ENCODE measurements around the gene IFT22. TPM values are rescaled to one million over a fixed set of nuclear protein-coding genes. Genes with fewer than 3 reads are reported as not detected.
"Not testable (repeated sequence)": the region's sequence is repeated elsewhere in the genome, so short reads cannot be mapped to it uniquely, and the experiment has no call there.

Gene IFT22
- total RNA-seq, 1 donor from 2014 or later: 9.8 TPM

DNA sequence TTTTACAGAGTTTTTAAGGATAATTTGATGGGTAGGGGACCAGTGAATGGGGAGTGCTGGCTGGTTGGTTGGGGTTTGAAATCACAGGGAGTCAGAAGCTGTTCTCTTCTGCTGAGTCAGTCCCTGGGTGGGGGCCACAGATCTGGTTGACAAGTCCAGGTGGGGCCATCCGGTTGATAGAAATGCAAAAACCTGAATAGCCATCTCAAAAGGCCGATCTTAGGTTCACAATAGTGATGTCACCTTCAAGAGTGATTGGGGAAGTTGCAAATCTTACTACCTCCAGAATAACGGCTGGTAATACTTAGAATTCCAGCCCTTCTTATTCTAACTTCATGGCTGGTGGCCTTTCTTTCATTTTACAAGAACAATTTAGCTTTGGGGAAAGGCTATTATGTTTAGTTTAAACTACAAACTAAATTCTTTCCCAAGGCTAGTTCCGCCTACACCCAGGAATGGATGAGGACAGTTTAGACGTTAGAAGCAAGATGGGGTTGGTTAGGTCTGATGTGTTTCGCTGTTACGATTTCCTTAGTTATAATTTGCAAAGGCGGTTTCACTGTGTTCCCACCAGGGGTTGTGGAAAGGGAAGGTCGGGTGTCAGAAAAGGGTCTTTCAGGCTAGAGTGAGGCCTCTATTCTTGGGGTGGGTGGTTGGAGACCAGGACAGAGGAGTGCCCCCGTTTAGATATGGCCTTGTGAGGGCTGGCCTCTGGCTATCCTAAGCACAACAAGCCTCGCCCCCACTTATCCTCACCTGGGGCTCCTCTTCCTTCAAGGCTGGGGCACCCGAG is 27.4 kb downstream of the IFT22 start:
- no peaks in the 10 kb centered on the region for H3K9me3 Mint-ChIP-seq
- H3K27ac Mint-ChIP-seq: no peak overlapping the region
- no peaks in the 10 kb centered on the region for H3K36me3 Mint-ChIP-seq (ENCODE audit: low read depth)
- H3K4me3 Mint-ChIP-seq: no peak overlapping the region
- ChIA-PET CTCF (interaction anchor here (1.2 kb wide), 1 partner anchor 150 kb away, joined by 4 read pairs; no protein-coding TSS in a partner anchor), POLR2A (no interaction called here)
- H3K27me3 Mint-ChIP-seq: peaks cover 42% of the 10 kb centered on the region
- TF ChIP-seq, protein P1, sequence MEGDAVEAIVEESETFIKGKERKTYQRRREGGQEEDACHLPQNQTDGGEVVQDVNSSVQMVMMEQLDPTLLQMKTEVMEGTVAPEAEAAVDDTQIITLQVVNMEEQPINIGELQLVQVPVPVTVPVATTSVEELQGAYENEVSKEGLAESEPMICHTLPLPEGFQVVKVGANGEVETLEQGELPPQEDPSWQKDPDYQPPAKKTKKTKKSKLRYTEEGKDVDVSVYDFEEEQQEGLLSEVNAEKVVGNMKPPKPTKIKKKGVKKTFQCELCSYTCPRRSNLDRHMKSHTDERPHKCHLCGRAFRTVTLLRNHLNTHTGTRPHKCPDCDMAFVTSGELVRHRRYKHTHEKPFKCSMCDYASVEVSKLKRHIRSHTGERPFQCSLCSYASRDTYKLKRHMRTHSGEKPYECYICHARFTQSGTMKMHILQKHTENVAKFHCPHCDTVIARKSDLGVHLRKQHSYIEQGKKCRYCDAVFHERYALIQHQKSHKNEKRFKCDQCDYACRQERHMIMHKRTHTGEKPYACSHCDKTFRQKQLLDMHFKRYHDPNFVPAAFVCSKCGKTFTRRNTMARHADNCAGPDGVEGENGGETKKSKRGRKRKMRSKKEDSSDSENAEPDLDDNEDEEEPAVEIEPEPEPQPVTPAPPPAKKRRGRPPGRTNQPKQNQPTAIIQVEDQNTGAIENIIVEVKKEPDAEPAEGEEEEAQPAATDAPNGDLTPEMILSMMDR (IDR thresholded peaks at IDR 0.05): no peak
- DNase-seq (no peak), ATAC-seq (ENCODE audit: low read depth) (no peak)
- intact Hi-C loops (cut with micrococcal nuclease): no loop called here
- peaks cover 14% of the 10 kb centered on the region for H3K4me1 Mint-ChIP-seq

DNA sequence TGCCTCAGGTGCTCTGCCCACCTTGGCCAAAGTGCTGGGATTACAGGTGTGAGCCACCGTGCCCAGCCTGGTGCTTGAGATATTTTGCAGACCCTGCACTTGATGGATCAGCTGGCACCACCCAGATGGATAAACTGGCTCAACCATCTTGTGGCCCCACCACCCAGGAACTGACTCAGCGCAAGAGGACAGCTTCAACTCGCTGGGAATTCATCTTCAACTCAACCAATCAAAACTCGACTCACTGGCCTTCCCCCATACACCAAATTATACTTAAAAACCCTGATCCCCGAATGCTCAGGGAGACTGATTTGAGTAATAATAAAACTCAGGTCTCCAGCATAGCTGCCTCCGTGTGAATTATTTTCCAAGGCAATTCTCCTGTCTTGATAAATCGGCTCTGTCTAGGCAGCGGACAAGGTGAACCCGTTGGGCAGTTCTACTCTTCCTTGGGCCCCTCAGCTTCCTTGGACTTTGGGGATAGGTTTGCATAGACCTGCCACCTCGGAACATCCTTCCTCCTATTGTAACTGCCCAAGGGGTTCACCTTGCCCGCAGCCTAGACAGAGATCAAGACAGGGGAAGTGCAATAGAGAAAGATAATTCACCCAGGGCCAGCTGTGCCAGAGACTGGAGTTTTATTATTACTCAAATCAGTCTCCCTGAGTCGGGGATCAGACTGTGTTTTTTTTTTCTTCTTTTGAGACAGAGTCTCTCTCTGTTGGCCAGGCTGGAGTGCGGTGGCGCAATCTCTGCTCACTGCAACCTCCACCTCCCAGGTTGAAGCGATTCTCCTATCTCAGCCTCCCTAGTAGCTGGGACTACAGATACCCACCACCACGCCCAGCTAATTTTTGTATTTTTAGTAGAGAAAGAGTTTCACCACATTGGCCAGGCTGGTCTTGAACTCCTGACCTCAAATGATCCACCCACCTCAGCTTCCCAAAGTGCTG is 28.3 kb downstream of the IFT22 start:
- intact Hi-C loops (cut with micrococcal nuclease); DNase-seq; POLR2A ChIA-PET: not testable (repeated sequence)

DNA sequence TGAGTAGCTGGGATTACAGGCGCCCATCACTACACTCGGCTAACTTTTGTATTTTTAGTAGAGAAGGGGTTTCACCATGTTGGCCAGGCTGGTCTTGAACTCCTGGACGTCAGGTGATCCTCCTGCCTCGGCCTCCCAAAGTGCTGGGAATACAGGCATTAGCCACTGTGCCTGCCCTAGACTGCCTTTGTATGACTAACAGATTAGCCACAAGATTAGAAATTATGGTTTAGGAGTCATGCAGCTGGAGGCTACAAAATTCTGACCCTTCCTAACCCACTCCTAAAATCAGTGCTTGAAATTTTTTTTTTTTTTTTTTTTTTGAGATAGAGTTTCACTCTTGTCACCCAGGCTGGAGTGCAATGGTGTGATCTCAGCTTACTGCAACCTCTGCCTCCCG is 29.0 kb downstream of the IFT22 start:
- ATAC-seq (ENCODE audit: low read depth); CTCF ChIA-PET; DNase-seq; POLR2A ChIA-PET; H3K36me3 Mint-ChIP-seq (ENCODE audit: low read depth); H3K27ac Mint-ChIP-seq; H3K4me3 Mint-ChIP-seq; H3K9me3 Mint-ChIP-seq; intact Hi-C loops (cut with micrococcal nuclease): not testable (repeated sequence)
- Mint-ChIP-seq H3K27me3 (peaks cover 37% of the 10 kb centered on the region), H3K4me1 (peaks cover 14% of the 10 kb centered on the region)

More for the DNA sequence above, 28.3 kb downstream of the IFT22 start:
- H3K9me3 Mint-ChIP-seq; ATAC-seq (ENCODE audit: low read depth); H3K4me3 Mint-ChIP-seq; H3K27ac Mint-ChIP-seq; H3K36me3 Mint-ChIP-seq (ENCODE audit: low read depth); CTCF ChIA-PET: not testable (repeated sequence)
- peaks cover 14% of the 10 kb centered on the region for H3K4me1 Mint-ChIP-seq
- peaks cover 39% of the 10 kb centered on the region for H3K27me3 Mint-ChIP-seq

GRCh38 chr7:101290186-101291037 is 31.2 kb downstream of the IFT22 start:
- H3K27ac Mint-ChIP-seq; POLR2A ChIA-PET; H3K9me3 Mint-ChIP-seq; H3K36me3 Mint-ChIP-seq (ENCODE audit: low read depth): not testable (repeated sequence)
- CTCF ChIA-PET: interaction anchor here (0.8 to 1.6 kb wide), 7 partner anchors 8 to 1314 kb away, joined by 3 to 9 read pairs (median 4); partner anchors contain the start of gene AZGP1
- ATAC-seq (ENCODE audit: low read depth): peak; percentile 72
- Mint-ChIP-seq H3K27me3 (peaks cover 27% of the 10 kb centered on the region), H3K4me1 (peaks cover 14% of the 10 kb centered on the region), H3K4me3 (peak overlapping the region; percentile 38)
- DNase-seq: peak; percentile 47
- intact Hi-C loops (cut with micrococcal nuclease): loop anchor here (2.0 kb wide), 1 partner anchor 216 kb away; no protein-coding TSS in a partner anchor

GRCh38 chr7:101289687-101290086 is 31.9 kb downstream of the IFT22 start:
- peaks cover 14% of the 10 kb centered on the region for H3K4me1 Mint-ChIP-seq
- H3K27ac Mint-ChIP-seq; POLR2A ChIA-PET; DNase-seq; H3K4me3 Mint-ChIP-seq; H3K9me3 Mint-ChIP-seq; H3K36me3 Mint-ChIP-seq (ENCODE audit: low read depth): not testable (repeated sequence)
- peak; percentile 78 for ATAC-seq (ENCODE audit: low read depth)
- peaks cover 26% of the 10 kb centered on the region for H3K27me3 Mint-ChIP-seq
- intact Hi-C loops (cut with micrococcal nuclease): loop anchor here (2.0 kb wide), 1 partner anchor 217 kb away; no protein-coding TSS in a partner anchor
- CTCF ChIA-PET: interaction anchor here (0.8 to 1.1 kb wide), 2 partner anchors 146 to 1314 kb away, joined by 7 to 9 read pairs; partner anchors contain the start of gene AZGP1

DNA sequence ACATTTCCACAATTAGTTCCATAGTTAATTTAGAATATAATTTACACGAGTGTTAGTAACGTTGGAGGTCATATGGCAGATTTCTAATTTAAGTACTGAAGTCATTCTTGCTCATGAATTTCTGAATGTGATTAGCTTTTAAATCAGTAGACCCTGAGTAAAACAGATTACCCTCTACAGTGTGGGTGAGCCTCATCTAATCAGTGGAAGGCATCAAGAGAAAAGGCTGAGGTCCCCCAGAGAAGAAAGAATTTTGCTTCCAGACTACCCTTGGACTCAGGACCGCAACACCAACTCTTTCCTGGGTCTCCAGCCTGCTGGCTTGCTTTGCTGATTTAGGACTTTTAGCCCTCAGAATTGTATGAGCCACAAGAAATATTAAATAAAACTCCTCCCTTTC is 33.2 kb downstream of the IFT22 start:
- H3K4me1 Mint-ChIP-seq: peaks cover 14% of the 10 kb centered on the region
- no peaks in the 10 kb centered on the region for H3K36me3 Mint-ChIP-seq (ENCODE audit: low read depth)
- H3K27ac Mint-ChIP-seq: no peak overlapping the region
- H3K27me3 Mint-ChIP-seq: peaks cover 14% of the 10 kb centered on the region
- TF ChIP-seq, protein P1 (IDR thresholded peaks at IDR 0.05): no peak
- ATAC-seq (ENCODE audit: low read depth): no peak
- ChIA-PET CTCF (no interaction called here), POLR2A (no interaction called here)
- intact Hi-C loops (cut with micrococcal nuclease): no loop called here
- H3K9me3 Mint-ChIP-seq: no peaks in the 10 kb centered on the region
- no peak for DNase-seq
- H3K4me3 Mint-ChIP-seq: no peak overlapping the region

Measured in activated B cell treated with CpG ODN at 0.5 μM for 24 hours (primary cell).